SIG-M5 treated with dmso at 0.1 percent for 504 hours (cell line): Measurements from ENCODE around the gene GPC5.

ENCODE experiments used
- DNase-seq: peaks from one replicate; lab custom pipeline; 2025; ENCODE audit not compliant: unreplicated experiment; lab: John Stamatoyannopoulos, UW

Gene GPC5

DNA sequence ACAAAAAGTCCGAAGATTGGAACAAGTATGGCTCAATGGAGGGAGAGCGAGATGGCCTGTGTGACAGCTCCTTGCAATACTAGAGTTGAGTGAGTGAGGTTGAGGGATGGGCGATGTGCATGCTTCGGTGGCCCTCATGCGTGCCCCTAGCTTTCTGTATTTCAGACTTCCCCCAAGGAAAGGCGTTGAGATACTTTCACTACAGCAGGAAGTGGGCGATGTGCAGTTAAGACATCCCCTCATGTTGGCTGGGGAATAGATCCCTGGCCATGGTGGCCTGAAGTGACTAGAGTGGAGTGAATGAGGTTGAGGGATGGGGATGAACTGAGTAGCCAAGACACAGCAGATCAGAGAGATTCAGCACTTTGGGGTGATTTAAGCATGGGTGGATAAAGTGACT is 1194.3 kb downstream of the GPC5 start:
- DNase-seq, result no peak

DNA sequence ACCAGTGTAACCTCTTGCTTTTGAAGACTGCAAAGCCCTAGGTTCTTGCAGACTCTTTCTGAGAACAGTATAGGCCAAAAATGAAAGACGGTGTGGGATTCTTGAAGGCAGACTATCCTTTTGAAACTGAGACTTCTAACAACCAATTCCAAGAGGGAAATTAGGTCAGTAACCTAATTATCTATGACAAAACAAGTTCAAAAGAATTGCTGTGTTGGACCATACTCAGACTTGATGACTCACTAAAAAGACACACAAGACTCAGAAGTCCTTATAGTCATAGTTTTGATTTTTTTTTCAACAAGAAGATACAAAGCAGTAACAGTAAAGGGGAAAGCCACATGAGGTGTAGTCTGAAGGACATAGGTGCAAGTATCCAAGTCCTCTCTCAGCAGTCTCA is 1204.1 kb downstream of the GPC5 start:
- no peak for DNase-seq

DNA sequence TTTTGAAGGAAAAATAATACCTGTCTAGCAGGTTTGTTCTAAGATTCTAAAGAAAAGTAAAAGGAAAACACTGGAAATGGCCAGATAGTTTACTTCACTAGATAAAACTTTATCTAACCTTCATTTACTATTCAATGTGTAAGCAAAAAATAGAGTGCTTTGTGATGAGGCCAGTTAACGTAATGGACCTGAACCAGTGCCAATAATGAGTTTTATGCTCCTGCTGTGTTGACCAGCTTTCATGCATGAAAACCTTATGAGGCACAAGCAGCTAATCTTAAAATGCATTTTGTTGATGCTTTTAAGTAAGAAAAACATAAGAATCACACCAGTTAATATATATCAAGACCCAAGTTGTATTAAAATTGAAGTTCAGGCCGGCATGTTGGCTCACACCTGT is 1211.0 kb downstream of the GPC5 start:
- DNase-seq, result no peak

DNA sequence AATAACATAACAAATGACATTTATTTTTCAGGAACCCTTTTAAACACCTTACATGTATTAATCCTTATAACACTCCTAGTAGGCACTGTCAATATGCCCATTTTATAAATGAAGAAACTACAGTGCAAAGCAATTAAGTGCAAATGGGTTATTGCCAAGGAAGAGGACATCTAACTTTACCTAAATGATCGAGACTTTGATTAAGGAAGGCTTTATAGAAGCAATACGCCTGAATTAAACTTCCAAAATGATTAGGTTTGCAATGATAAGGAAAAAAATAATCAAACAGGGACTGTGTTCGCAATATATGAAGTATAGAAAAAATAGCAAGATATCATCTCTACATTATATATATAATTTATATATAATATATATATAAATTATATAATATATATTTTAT is 1214.5 kb downstream of the GPC5 start:
- no peak for DNase-seq

DNA sequence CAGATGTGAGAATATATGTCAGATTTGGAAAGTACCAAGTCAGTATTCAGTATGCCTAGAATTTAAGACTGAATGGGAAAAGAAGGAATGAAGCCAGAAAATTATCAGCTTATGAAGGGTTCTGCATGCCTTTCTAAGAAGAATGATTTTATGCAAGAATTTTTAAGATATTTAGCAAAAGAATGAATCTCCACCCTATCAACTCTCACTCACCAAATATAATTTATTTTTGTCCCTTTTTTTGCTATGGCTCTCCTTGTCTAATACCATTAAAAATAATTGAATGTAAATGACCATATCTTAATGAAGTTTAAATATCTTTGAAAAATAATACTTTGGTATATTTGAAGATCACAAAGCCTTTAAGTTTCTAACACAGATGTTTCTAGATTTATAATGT is 1215.5 kb downstream of the GPC5 start:
- DNase-seq, result no peak

DNA sequence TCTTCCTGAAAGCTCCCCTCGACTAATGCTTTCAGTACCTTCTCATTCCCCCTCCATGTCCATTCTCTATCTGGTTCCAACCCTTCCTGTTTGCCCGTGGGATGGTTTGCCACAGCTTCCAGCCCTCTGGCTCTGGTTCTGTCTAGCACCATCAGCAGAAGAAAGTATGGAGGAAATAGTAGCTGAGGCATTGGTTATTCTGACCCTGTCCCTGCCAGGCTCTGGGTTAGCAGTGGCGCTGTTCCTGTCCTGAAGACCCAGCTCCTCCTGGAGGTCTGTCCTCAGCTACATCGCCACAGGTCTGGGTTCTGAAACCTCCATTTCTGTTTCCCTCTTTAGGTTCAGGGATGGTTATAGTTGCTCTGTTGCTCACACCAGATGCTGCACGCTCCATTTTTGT is 1223.6 kb downstream of the GPC5 start:
- no peak for DNase-seq

DNA sequence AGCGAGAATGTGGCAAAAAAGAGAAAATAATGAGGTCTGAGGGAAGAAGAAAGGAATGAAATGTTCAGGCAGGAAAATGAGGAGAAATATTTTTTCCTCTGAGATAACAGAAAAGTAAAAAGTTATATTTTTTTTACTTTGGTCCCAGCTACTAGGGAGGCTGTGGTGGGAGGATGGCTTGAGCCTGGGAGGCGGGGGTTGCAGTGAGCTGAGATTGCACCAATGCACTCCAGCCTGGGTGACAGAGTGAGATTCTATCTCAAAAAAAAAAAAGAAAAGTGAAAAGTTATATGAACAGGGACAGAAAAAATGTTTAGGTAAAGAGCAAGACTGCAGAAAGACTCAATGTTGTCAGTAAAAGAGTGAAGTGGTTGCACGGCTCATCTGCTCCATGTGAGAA is 1224.5 kb downstream of the GPC5 start:
- no peak for DNase-seq

DNA sequence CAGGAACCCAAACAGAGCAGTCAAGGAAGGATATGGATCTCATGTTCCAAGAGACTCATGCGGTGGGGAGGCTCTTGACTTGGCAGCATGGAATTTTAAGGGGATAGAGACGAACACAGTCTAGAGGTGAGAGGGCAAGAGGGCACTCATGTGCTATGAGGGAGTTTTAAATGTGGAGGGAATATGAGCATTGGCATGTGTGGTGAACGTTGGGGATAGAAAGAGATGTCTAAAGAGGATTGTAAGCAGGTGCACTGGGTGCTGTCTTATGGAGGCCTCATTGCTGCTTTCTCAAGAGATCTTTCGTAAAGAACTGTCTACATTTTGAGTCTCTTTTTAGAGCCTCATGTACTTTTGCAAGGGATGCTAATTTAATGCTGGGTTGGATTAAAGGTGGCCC is 1227.9 kb downstream of the GPC5 start:
- DNase-seq, result no peak

DNA sequence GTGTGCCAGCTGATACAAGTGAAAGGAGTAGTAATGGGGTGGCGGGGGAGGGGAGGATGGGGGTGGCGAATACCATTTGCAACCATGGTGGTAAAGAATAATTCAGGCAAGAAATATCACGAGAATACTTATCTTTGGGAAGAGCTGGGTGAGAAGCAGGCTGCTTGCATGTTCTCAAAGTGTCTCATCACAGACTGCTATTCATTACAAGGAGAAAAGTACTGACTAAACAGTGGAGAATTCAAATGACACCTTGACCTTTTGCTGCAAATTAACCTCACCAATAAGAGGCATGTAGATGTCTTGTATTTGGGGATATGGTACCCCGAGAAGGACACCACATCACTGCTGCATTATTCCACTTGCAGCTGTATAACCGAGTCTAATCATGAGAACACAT is 1242.5 kb downstream of the GPC5 start:
- no peak for DNase-seq

DNA sequence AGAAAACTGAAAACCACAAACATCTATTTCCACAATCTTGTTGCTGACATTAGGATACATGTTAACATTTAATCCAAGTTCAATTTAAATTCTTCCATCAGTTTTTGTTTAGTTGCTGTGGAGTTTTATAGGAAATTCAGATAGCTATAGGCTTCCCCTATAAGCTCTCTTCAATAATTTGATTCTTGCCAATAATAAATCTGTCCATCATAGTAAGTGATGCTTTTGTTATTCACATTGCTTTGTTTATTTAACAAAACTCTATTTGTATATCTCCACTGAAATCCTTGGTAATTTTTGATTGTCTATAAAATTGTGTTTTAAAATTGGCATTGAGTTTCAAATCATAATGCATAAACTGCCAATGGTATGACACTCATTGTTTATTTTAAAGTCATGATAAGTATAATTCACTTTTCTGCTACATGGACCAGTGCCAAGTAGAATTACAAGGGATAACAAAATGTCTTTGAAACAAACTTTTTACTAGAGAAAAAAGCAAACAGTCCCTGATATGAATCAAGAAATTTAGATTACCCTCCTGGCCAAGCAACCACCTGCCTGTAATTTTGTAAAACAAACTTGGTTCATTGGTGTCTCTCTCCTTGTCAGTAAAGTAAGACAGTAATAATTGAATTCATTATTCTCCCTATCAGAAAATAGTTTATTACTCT is 1250.9 kb downstream of the GPC5 start:
- DNase-seq, result no peak

DNA sequence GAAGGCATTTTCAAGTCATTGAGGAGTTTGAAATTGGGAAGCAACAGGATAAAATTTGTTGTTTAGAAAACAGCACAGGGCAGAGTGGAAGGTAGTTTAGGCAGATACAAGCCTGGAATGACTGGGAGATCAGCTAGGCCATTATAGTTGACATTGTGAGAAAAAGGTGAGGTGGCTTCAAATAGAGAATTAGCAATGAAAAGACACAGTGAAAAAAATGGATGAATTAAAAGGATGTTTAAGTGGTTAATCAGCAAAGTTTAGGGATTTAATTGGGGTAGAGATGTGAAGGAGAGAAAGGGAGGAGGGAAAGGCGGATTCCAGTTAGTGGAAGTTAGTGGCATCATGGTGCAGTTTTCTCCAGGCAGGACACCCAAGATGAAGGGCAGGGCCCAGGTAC is 1257.7 kb downstream of the GPC5 start:
- DNase-seq, result no peak

DNA sequence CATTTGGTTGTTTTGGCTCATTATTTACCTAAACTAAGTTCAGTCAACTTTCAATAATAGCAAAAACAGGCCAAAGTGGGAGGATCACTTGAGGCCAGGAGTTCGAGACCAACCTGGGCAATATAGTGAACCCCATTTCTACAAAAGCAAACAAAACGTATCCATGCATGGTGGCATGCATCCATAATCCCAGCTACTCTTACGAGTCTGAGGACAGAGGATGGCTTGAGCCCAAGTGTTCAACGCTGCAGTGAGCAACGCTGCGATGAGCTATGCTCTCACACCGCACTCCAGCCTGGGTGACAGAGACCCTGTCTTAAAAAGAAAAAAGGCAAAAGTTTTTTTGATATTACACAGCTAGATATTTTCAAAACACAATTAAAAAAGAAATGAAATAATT is 1258.2 kb downstream of the GPC5 start:
- DNase-seq, result no peak

DNA sequence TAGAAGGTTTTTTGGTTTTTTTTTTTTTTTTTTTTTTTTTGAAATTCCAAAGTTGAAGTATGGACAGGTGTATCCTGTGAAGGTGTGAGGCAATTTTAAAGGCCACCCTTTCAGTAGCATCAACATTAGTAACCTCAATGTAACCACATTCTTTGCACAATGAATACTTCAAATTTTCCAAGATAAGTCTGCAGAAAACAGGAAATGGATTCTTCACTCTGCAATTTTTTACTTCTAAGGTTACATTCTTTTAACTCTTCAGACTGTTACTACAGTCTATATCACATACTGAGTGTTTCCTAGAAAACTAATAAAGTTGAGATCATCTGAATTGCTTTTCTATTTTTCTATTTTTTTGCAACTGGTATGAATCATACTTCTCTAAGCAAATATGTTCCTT is 1259.1 kb downstream of the GPC5 start:
- DNase-seq, result no peak

DNA sequence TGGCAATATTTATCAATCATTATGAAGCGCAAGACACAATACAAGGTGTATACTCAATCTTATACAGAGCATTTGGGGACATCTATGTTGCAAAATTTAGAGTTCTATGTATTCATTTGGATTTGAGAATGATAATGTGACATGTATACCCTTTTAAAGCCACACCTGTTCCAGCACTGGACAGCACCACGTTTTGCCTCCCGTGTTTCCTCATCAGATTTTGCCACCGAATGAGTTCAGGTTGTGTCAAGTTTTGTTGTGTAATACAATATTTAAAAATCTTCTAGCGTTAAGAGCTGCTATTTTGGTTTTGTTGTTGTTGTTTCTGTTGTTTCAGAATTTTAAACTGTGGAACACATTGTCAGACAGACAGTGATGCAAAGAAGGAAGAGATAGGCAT is 1259.9 kb downstream of the GPC5 start:
- DNase-seq, result no peak

DNA sequence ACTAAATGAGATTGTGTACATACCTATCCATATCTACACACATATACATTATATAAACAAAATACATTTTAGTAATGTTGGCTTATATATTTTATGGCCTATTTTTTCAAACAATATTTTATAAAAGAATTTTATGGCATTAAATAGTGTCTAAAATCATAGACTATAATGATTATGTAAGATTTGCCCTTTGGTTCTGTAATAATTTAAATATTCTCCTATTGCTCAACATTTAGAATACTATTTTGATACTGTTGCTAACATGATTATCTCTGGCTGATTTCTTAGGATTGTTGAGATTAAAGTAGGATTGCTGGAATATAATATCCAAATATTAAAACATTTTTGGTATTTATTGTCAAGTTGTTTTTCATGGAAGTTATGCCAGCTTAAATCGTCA is 1263.0 kb downstream of the GPC5 start:
- DNase-seq, result no peak

DNA sequence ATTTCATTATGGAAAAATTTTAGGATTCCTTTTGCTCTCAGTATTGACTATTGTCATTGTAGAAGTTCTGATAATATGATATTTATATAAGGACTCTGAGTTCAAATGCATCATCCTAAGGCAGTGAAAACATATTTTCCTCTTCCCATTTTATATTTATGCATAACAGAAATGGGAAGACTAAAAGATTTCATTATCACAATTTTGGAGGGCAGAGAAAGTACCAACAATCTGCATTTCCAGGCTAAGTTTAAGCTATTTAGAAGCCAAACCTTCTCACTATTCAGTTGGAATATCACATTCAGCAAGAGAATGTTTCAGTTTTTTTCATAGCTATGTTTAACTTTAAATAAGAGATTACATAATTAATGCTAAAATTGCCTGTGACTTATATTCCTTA is 1269.7 kb downstream of the GPC5 start:
- DNase-seq, result no peak

DNA sequence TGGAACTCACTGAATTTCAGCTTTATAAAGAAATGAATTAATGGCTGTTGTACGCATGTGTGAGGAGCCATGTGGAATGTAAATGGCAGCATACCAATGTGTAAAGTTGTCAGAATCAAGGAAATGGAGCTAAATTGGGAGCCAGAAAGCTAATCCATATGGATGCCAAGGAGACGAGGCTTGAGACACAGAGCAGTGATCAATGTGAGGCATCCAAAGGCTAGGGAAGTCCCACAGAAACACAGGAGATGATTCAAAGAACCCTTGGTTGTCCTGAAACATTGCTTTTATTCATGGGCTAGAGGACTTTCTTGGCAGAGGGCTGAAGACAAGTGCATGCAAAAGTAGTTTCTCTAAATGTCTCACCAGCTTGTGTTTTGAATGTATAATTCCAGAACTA is 1271.7 kb downstream of the GPC5 start:
- DNase-seq, result no peak

DNA sequence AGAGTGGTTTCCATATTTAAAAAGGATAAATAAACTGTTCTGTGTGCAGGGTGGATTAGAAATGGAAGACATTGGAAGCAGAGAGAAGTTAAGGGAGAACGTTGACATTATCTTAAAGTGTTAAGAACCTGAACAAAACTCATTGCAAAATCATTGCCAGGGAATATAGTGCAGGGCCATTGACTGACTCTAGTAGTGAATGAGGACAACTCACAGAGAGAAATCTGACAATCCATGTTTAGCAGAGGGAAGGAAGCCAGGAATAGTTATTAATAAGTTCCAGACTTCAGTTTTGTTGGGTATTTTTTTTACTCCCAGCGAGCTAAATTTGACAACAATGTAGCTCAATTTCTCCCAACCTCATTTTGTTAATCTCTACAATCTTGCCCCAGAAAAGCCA is 1273.4 kb downstream of the GPC5 start:
- no peak for DNase-seq

DNA sequence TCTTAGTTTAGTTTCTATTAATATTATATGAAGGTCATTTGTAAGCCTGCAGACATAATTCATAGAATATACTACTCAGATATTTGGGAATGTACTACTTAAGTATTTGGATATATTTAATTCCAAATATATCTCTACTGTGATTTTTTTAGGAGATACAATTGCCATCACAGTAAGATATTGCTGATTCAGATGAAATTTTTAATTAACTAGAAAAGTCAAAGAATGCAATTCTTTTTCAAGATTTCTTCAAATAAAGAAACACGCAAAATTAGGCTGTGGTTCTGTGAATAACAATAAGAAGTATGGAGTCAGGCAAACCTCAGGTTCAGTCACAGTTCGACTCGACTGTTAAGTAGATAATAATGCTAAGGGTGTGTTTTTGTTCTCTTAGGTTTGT is 1277.8 kb downstream of the GPC5 start:
- no peak for DNase-seq

DNA sequence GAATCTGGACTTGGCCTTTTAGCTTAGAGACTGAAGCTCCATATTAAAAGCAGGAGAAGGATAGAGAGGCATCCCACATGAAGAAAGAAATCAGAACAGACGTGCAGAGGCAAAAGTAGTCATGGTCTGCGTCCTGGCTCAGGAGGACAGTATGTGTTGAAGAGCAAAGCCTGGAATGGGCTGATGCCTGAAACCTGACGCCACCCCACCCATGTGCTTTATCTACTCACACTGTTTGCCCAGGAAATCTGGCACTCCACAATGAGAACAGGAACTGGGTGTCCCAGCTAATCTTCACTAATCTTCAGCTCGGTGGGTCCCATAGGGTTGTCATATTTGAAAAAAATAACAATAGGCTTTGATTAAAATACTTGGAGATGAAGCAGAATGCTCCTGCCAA is 1279.2 kb downstream of the GPC5 start:
- no peak for DNase-seq

DNA sequence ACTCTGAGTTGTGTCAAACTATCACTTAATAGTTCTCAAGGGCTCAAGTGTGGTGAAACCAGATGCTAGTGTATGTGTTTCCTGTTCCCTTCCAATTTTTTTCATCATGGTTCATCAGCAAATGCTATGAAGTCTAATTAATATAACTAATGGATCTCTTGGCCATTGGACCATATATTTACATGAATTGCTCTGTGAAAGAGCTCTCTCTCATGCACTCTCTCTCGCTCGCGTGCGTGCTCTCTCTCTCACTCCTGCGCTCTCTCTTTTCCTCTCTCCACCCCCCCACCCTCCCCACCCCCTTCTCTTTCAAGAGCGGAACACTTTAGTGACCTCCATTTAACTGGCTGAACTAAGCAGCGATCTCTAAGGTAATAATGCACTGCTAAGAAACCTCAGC is 1281.2 kb downstream of the GPC5 start:
- DNase-seq, result no peak

DNA sequence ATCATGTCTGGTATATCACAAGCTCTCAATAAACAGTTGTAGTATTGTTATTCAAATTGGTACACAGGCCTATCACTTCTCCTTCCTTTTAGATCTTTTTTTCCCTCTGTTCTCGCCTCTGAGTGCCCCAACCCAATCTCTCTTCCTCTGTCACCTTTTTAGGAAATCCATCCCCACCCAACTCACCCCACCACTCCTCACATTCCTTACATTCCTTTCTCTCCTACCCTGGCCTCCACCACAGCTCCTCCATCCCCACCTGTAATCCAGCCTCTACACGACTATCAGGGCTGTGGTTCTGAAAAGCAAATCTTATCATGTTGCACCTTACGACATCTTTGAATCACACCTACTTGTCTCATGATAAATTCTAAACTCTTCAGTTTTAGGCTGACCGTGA is 1282.8 kb downstream of the GPC5 start:
- no peak for DNase-seq

DNA sequence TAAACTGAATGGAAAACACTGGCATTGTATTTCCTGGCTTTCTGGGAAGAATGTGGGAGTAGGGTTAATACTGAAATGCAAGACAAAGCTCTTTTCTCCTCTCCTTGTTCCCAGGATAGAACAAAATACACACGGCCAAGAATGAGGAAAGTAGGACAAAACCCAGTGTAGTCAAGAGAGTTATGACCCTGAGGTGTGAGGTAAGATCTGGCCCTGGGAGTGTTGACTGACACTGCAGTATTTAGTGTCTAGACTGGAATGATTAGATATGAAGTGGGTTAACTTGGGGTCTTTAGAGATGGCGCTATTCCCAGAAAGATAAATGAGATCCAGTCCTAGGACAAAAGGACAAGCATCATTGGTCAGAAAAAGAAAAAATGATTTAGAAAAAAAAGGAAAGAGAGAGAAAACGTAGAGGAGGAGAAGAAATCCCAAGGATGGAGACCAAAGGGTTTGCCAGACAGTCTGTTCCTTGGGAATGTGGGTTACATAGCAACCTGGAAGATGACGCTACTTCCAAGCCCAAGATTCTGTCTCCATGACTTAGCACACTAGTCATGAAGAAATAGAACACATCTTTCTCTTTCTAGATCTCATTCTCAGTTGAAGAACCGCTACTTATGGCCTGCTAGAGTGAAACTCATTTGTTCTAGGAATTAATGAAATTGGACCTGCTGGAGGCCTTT is 1284.6 kb downstream of the GPC5 start:
- no peak for DNase-seq
